A549 (cell line): Measurements from ENCODE around the gene STXBP2.

Experiments
- ATOH8 ChIP-seq: fragments of 250-450 bp; sonication (Bioruptor Pico); IDR thresholded peaks from 2 replicates; pipeline ENCODE4 v1.5.0; 2020; ENCODE audit warnings: low read depth, mild to moderate bottlenecking, moderate library complexity
- CEBPB ChIP-seq, 2 experiments: fragments of >200 bp in 1 of 2; sonication (Bioruptor Twin) in 1 of 2; formaldehyde crosslinking in 1 of 2; IDR thresholded peaks; 2 replicates each; pipeline ENCODE4 v1.6.1; 2012 to 2016
- EHMT2 ChIP-seq: fragments of 200-600 bp; sonication (generic); IDR thresholded peaks from 2 replicates; pipeline ENCODE4 v1.6.1; 2016; ENCODE audit warnings: antibody characterized with exemption, low read depth, mild to moderate bottlenecking, moderate library complexity
- NPAS2 ChIP-seq: fragments of 250-450 bp; sonication (Bioruptor Pico); IDR thresholded peaks from 2 replicates; pipeline ENCODE4 v1.8.0; 2022; ENCODE audit warnings: mild to moderate bottlenecking, moderate library complexity, borderline replicate concordance
- POLR2A ChIP-seq: IDR thresholded peaks from 2 replicates; pipeline ENCODE4 v1.6.1; 2012; ENCODE audit warnings: mild to moderate bottlenecking, low read length
- REST ChIP-seq: fragments of 200-600 bp; sonication (generic); IDR thresholded peaks from 2 replicates; pipeline ENCODE4 v1.6.1; 2016; ENCODE audit warnings: antibody characterized with exemption, mild to moderate bottlenecking, moderate library complexity
- RFX5 ChIP-seq: fragments of 450-650 bp; IDR thresholded peaks from 2 replicates; pipeline ENCODE4 v1.7.1; 2014; ENCODE audit warnings: antibody characterized with exemption, mild to moderate bottlenecking, moderate library complexity
- TF ChIP-seq, protein P1 (sequence below): fragments of >200 bp; sonication (Bioruptor Twin); formaldehyde crosslinking; IDR thresholded peaks from 3 replicates; pipeline ENCODE4 v1.5.1; 2016
- TF ChIP-seq, protein P2 (sequence below): IDR thresholded peaks from 2 replicates; pipeline ENCODE4 v1.6.1; 2012

GRCh38 chr19:7625763-7626372, 11.0 kb upstream of the STXBP2 start:
- TF ChIP-seq, protein P1, sequence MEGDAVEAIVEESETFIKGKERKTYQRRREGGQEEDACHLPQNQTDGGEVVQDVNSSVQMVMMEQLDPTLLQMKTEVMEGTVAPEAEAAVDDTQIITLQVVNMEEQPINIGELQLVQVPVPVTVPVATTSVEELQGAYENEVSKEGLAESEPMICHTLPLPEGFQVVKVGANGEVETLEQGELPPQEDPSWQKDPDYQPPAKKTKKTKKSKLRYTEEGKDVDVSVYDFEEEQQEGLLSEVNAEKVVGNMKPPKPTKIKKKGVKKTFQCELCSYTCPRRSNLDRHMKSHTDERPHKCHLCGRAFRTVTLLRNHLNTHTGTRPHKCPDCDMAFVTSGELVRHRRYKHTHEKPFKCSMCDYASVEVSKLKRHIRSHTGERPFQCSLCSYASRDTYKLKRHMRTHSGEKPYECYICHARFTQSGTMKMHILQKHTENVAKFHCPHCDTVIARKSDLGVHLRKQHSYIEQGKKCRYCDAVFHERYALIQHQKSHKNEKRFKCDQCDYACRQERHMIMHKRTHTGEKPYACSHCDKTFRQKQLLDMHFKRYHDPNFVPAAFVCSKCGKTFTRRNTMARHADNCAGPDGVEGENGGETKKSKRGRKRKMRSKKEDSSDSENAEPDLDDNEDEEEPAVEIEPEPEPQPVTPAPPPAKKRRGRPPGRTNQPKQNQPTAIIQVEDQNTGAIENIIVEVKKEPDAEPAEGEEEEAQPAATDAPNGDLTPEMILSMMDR: no peak
- TF ChIP-seq RFX5 (no peak), REST (no peak), ATOH8 (CRISPR knock-in tag) (no peak), POLR2A (no peak), NPAS2 (no peak), EHMT2 (no peak), CEBPB (IDR thresholded peaks at IDR 0.05) (no peak)
- TF ChIP-seq, protein P2, sequence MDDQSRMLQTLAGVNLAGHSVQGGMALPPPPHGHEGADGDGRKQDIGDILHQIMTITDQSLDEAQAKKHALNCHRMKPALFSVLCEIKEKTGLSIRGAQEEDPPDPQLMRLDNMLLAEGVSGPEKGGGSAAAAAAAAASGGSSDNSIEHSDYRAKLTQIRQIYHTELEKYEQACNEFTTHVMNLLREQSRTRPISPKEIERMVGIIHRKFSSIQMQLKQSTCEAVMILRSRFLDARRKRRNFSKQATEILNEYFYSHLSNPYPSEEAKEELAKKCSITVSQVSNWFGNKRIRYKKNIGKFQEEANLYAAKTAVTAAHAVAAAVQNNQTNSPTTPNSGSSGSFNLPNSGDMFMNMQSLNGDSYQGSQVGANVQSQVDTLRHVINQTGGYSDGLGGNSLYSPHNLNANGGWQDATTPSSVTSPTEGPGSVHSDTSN: no peak
